MM.1S (cell line): Measurements from ENCODE around the gene FYCO1.

Source experiments
- EZH2 ChIP-seq: fragments of 300-600 bp; sonication (generic); optimal IDR thresholded peaks from 2 replicates; pipeline ENCODE3; 2017; ENCODE audit warnings: low read depth, mild to moderate bottlenecking, antibody characterized with exemption, low read length, mixed read lengths
- TF ChIP-seq, protein P1 (sequence below): fragments of 300-600 bp; sonication (generic); IDR thresholded peaks from 2 replicates; pipeline ENCODE4 v1.5.1; 2016; ENCODE audit warnings: antibody characterized with exemption, low read length, mixed read lengths

GRCh38 chr3:46031747-46032146 lies 36.1 kb upstream of the FYCO1 start:
- TF ChIP-seq, protein P1, sequence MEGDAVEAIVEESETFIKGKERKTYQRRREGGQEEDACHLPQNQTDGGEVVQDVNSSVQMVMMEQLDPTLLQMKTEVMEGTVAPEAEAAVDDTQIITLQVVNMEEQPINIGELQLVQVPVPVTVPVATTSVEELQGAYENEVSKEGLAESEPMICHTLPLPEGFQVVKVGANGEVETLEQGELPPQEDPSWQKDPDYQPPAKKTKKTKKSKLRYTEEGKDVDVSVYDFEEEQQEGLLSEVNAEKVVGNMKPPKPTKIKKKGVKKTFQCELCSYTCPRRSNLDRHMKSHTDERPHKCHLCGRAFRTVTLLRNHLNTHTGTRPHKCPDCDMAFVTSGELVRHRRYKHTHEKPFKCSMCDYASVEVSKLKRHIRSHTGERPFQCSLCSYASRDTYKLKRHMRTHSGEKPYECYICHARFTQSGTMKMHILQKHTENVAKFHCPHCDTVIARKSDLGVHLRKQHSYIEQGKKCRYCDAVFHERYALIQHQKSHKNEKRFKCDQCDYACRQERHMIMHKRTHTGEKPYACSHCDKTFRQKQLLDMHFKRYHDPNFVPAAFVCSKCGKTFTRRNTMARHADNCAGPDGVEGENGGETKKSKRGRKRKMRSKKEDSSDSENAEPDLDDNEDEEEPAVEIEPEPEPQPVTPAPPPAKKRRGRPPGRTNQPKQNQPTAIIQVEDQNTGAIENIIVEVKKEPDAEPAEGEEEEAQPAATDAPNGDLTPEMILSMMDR: no peak
- TF ChIP-seq EZH2: no peak
